Vagina (tissue), 2 donors: Measurements from ENCODE around the gene IZUMO2. TPM values are rescaled to one million over a fixed set of nuclear protein-coding genes. Genes with fewer than 3 reads are reported as not detected.
"Not testable (repeated sequence)": the region's sequence is repeated elsewhere in the genome, so short reads cannot be mapped to it uniquely, and the experiment has no call there.

Source experiments
- DNase-seq, 2 donors: peaks; one replicate each; pipeline ENCODE4 v3.0.0-alpha.2; 2017; ENCODE audit errors: extremely low spot score in 2 of 2
- H3K27ac ChIP-seq: fragments of 200-600 bp; sonication (generic); one replicate; pipeline ENCODE4 v1.5.1; 2019
- H3K27me3 ChIP-seq: fragments of 200-600 bp; sonication (generic); one replicate; pipeline ENCODE4 v1.5.1; 2019
- H3K36me3 ChIP-seq, 2 donors: fragments of 200-600 bp; sonication (generic); one replicate each; pipeline ENCODE4 v1.5.1; 2017 to 2019
- H3K4me1 ChIP-seq: fragments of 200-600 bp; sonication (generic); one replicate; pipeline ENCODE4 v1.5.1; 2019
- H3K4me3 ChIP-seq, 2 donors: fragments of 200-600 bp; sonication (generic); 1 replicate in 1 of 2; 2 replicates in 1 of 2; pipeline ENCODE4 v1.5.1; 2016 to 2019
- H3K9me3 ChIP-seq: fragments of 200-600 bp; sonication (generic); one replicate; pipeline ENCODE4 v1.5.1; 2019
- CTCF ChIP-seq, 3 experiments: fragments of 450-650 bp in 2 of 3; fragments of 200-600 bp in 1 of 3; sonication (generic) in 1 of 3; IDR thresholded peaks; one replicate each; pipeline ENCODE4 v1.5.1; 2017 to 2019; ENCODE audit warnings: antibody characterized with exemption in 3 of 3, mild to moderate bottlenecking in 2 of 3, moderate library complexity in 2 of 3
- POLR2A ChIP-seq, 2 donors: fragments of 450-650 bp; IDR thresholded peaks; one replicate each; pipeline ENCODE4 v1.6.1; 2017; ENCODE audit warnings: antibody characterized with exemption in 2 of 2, mild to moderate bottlenecking in 2 of 2, moderate library complexity in 2 of 2
- POLR2AphosphoS5 ChIP-seq, 2 donors: sonication (generic); formaldehyde crosslinking; IDR thresholded peaks; one replicate each; pipeline ENCODE4 v1.9.0; 2017; ENCODE audit warnings: antibody characterized with exemption in 2 of 2, mild to moderate bottlenecking in 2 of 2, low read depth in 1 of 2; ENCODE audit not compliant: insufficient read depth in 1 of 2
- intact Hi-C: fragments of 100-400 bp; cut with DNase I; formaldehyde crosslinking; loops from one replicate; pipeline ENCODE4 v1.15.1; 2023
- total RNA-seq: library from RNA; depleted of rRNA; stranded (reverse); fragments of >200 nt; gene quantifications from one replicate; pipeline ENCODE4 v1.2.3, GENCODE V29; 2016

IZUMO2 gene
- total RNA-seq, 1 donor from 2014 or later, result not detected

DNA sequence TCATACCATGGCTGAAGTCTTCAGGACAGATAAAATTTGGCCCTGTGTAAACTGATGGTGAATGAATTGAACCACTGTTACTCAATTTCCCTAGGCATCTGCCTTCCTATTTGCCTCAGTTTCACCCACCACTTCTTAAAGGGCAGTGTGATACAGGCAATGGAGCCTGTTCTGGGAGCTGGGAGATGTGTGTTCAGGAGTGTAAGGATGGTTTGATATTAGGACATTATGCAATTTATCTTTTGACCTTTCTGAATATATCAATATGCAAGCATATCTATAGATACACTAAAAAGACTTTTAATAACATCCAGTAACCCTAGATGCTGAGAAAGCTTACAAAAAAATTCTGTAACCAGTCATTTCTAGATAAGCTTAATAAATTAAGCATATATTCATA is 14.6 kb downstream of the IZUMO2 start:
- no peak overlapping the region for H3K27ac ChIP-seq
- intact Hi-C loops, result no loop called here
- H3K4me3 ChIP-seq, result peak overlapping the region; percentile 52 to 65
- no peaks in the 10 kb centered on the region for H3K36me3 ChIP-seq
- no peaks in the 10 kb centered on the region for H3K9me3 ChIP-seq
- no peak for TF ChIP-seq POLR2AphosphoS5 (IDR thresholded peaks at IDR 0.05; ENCODE audit: insufficient read depth in 1 of 2, low read depth in 1 of 2)
- TF ChIP-seq POLR2A (IDR thresholded peaks at IDR 0.05), result no peak
- TF ChIP-seq CTCF (IDR thresholded peaks at IDR 0.05), result no peak
- no peak for DNase-seq
- no peaks in the 10 kb centered on the region for H3K4me1 ChIP-seq
- no peaks in the 10 kb centered on the region for H3K27me3 ChIP-seq

- intact Hi-C loops, result no loop called here
- no peaks in the 10 kb centered on the region for H3K9me3 ChIP-seq
- TF ChIP-seq CTCF (IDR thresholded peaks at IDR 0.05) (peak in 1 of 3 experiments; percentile 7), POLR2A (IDR thresholded peaks at IDR 0.05) (no peak), POLR2AphosphoS5 (IDR thresholded peaks at IDR 0.05; ENCODE audit: insufficient read depth in 1 of 2, low read depth in 1 of 2) (peak; percentile 77 to 86)
- H3K4me3 ChIP-seq, result peak overlapping the region; percentile 52 to 65
- H3K36me3 ChIP-seq, result no peaks in the 10 kb centered on the region
- H3K27me3 ChIP-seq, result no peaks in the 10 kb centered on the region
- no peaks in the 10 kb centered on the region for H3K4me1 ChIP-seq
- peak overlapping the region; percentile 60 for H3K27ac ChIP-seq
- DNase-seq, result peak in 1 of 2 donors; percentile 88
These were observed 15.3 kb downstream of the IZUMO2 start for GRCh38 chr19:50147462-50148423.

DNA sequence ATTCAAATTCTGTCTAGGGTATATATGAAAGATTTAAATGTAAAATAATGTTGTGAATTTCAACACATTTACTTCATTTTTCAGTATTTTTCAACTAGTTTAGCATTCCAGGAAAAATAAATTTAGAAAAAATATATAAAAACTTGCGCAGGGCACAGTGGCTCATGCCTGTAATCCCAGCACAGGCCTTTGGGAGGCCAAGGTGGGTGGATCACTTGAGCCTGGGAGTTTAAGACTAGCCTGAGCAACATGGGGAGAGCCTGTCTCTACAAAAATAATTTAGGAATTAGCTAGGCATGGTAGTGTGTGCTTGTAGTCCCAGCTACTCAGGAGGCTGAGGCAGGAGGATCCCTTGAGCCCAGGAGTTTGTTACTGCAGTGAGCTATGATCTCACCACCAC is 21.2 kb downstream of the IZUMO2 start:
- H3K4me3 ChIP-seq, H3K27me3 ChIP-seq, intact Hi-C loops, H3K9me3 ChIP-seq, DNase-seq, H3K36me3 ChIP-seq, H3K4me1 ChIP-seq, H3K27ac ChIP-seq: not testable (repeated sequence)

DNA sequence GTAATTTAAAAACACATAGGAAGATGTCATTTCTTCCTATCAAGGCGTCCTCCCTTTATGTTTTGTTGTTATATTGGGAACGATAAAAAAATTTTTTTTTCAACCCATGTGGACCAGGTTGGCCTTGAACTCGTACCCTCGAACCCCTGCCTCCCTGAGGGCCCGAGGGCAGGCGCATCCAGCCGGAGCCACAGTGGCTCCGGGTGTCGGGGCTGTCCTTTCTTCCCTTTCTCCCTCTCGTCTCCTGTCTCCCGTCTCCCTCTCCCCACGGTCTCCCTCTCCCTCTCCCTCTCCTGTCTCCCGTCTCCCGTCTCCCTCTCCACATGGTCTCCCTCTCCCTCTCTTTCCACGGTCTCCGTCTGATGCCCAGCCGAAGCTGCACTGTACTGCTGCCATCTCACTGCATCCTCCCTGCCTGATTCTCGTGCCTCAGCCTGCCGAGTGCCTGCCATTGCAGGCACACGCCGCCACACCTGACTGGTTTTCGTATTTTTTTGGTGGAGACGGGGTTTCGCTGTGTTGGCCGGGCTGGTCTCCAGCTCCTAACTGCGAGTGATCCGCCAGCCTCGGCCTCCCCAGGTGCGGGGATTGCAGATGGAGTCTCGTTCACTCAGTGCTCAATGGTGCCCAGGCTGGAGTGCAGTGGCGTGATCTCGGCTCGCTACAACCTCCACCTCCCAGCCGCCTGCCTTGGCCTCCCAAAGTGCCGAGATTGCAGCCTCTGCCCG is 22.8 kb downstream of the IZUMO2 start:
- H3K36me3 ChIP-seq, intact Hi-C loops, H3K4me3 ChIP-seq, H3K27me3 ChIP-seq, H3K4me1 ChIP-seq, H3K9me3 ChIP-seq, H3K27ac ChIP-seq, DNase-seq: not testable (repeated sequence)

DNA sequence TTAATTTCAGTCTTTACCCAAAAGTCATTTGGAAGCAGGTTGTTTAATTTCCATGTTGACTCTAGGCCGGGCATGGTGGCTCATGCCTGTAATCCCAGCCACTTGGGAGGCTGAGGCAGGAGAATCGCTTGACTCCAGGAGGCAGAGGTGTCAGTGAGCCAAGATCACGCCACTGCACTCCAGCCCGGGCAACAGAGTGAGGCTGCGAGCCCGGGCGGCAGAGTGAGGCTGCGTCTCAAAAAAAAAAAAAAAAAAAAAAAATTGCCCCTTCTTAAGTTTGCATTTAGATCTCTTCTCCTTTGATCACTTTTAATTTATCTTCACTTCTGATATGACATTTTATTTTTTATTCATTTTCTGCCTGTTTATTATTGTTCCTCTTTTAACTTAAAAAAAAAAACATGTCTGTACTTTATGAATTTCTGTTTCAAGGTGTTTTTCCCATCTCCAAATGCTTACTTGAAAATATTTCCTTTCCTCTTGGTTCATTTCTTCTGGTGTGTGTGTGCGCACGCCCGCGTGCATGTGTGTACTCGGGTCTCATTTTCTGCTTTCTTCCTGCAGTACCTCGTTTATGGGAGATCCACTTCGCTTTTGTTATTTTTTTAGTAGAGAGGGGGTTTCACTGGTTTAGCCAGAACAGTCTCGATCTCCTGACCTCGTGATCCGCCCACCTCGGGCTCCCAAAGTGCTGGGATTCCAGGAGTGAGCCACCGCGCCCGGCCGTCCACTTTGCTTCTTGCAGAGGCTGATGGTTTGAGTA is 26.3 kb downstream of the IZUMO2 start:
- intact Hi-C loops, H3K4me1 ChIP-seq, H3K4me3 ChIP-seq, H3K27me3 ChIP-seq, H3K36me3 ChIP-seq, H3K27ac ChIP-seq, H3K9me3 ChIP-seq: not testable (repeated sequence)
- peak in 1 of 3 experiments; percentile 9 for TF ChIP-seq CTCF (IDR thresholded peaks at IDR 0.05)
- DNase-seq, result peak in 1 of 2 donors; percentile 98
